Kidney glomerular epithelial cell (primary cell): ENCODE data around the gene ATP2B1.

Experiments used
- DNase-seq: peaks from one replicate; lab custom pipeline; 2025; lab: John Stamatoyannopoulos, UW

The ATP2B1 gene

DNA sequence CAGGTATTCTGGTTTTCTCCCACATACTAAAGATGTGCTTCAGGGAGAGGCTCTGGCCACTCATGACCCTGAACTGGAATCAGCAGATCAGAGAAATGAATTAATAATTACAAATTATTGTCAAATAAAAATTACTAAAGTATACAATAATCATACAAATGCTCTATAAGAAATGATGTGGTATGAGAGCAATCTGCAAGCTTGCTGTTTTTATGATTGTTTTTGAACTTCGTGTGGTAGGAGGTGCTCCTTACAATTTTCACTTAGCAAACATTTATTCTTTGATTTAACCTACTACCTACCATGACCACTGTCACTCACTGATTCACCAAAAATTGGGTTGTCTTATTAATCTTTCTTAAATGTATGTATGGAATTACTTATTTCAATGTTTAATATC lies 16.2 kb downstream of the ATP2B1 start:
- DNase-seq = no peak

DNA sequence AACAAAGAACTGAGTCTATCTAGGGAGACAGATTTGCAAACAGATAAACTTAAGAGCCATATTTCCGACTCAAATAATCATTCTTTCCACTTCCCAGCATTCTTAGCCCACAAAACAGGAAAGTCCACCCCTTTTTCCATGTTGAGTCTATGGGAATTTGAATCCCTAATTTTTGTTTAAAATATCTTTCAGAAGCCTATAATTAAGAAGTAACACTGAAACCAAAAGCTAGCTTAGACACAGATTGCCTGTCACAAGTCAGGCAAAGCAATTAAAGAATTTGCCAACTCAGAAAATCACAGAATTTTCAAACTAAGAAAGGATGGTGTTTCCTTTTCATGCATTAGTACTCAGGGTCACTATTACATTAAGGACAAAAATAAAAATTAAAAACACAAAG lies 17.0 kb downstream of the ATP2B1 start:
- no peak for DNase-seq

DNA sequence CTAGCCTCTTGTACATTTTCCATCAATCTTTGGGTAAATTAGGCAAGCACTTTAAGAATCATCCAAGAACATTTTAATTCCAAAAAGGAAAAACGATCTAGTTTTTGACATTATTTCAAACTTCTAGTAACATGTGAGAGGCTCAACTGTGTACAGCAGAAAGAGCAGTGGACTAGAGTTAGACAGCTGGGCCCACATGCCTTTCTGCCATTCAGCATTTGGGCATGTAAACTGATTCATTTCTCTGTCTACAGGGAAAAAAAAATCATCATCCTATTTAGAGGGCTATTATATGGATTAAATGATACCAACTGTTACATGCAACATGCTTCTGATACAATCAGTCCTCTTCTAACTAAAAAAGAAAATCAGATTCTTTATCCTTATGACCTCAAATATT lies 17.7 kb downstream of the ATP2B1 start:
- no peak for DNase-seq

DNA sequence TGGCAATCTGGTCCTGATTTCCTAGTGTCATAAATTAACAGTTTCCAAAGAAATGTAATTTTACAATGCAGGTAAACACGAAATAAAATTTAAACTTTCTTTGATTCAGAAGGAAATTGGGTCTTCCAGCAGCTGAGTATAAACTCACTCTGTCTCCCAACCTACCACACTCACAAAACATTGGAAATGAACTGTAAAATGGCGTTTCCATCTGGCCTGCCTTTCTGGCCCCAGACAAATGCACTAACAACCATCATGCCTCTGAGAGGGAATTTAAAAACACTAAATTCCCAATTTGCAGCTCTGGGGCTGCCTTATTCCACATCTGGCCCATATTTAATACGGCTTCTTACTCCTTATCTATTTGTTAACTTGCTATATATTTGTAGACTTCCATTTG lies 19.3 kb downstream of the ATP2B1 start:
- no peak for DNase-seq

DNA sequence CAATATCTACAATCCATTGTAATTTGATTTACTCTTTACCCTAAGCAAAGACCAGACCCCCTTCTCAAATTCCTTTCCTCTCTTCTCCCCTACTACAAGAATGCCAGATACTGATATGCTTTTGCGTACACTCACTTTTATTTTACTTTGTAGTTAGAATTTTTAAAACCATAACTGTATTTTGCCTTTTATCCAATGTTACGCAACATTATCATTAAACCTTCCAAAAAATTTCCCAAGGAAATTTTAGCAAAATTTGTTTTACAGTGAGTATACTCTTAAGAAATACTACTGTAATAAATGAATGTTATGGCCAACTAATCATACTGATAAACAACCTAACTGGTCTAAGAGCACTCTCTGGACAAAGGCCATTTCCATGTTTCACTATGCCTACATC lies 22.3 kb downstream of the ATP2B1 start:
- DNase-seq = no peak

DNA sequence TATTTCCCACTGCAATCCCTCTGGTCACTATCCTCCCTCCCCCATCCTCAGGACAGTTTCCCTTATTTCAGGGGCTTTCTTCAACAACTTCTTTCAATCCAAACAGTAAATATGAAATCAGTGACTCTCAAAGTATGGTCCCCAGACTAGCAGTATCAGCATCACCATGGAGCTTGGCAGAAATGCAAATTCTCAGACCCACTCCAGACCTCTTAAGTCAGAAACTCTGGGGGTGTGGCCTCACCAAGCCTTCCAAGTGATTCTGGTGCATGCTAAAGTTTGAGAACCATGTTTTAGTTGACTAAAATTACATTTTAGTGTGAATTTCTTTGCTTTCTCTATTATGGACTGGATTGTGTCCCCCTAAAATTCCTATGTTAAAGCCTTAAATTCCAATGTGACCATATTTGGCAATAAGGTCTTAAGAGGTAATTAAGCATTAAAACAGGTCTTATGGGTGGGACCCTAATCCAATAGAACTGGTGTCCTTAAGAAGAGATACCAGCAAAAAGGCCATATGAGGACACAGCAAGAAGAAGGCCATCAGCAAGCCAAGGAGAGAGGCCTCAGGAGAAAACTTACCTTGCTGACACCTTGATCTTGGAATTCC lies 23.2 kb downstream of the ATP2B1 start:
- DNase-seq = no peak

DNA sequence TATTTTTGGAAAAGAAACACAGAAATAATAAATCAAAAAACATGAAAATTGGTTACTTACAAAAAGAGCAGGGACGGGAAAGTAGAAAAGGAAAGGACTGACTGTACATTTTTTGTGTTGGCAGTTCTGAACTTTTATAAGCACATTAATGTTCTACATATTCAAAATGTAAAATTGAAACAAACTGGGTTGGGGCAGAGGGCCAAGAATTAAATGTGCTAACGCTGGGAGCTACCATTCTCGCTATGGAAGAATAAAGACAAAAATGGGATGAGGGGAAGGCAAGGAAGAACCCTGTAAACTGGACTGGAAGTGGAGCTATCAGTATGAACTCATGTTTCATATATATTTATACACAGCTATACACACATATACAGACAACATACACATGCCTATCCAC lies 24.5 kb downstream of the ATP2B1 start:
- DNase-seq = no peak

DNA sequence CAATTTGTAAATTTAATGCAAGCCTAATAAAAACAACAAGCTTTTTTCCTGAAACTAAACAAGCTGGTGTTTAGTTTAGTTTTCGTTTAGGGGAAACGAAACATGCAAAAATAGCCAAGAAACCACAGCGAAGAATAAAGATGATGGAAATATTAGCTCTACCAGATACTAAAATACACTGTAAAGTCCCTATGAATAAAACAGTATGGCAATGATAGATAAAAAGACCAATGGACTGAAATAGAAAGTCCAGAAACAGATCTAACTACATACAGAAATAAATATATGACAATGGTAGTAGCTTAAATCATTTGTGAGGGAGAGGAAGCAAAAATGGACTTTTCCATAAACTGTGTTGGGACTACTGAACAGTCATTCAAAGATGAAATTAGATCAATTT lies 26.4 kb downstream of the ATP2B1 start:
- no peak for DNase-seq

DNA sequence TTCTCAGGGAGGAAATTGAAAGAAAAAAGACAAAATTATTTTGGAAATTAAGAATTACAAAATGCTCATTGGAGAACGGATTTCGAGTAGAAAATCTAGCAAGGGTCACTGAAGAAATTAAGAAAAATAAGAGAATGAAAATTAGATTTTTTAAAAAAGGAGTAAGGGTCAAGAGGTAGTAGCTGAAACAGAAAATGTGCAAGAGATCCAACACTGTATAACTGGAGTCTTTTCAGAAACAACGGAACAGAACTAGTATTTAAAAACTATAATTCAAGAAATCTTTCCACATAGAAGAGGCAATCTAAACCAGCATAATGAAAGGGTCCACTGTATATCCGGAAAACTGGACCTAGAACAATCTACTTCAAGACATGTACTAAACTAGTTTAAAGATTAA lies 28.2 kb downstream of the ATP2B1 start:
- DNase-seq = no peak

DNA sequence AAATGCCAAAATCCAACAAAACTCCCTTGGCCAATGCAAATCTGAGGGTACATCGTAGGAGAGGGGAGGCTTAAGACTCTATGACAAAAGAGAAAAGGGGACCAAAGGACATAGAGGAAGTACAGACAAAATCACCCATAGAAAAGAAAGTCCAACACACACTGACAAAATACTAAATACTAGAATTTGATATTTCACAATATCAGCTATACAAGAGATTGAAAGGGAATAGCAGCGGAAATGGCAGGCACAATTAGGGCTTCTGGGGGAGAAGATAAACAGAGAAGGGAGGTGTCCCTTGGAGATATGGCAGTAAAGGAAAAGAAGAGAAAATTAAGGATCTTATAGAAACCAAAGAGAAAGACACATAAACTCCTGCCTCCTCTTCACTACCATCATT lies 29.0 kb downstream of the ATP2B1 start:
- no peak for DNase-seq

DNA sequence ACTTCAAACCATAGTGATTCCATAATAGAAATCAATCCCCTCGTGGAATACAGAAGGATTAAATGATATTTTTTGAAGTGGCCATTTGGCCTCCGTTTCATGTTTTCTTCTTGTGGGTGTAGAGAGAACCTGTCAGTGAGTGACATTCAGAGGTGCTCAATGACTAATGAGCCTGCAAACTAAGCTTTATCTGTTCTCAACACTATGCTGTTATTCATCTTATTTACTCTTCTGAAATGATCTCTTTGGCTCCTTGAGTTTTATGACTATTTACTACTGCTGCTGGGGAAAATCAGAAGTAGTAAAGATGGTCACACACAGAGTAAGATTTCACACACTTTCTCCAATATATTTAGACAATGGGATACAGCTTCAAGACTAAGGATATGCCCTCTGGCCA lies 30.4 kb downstream of the ATP2B1 start:
- peak; percentile 13 for DNase-seq

DNA sequence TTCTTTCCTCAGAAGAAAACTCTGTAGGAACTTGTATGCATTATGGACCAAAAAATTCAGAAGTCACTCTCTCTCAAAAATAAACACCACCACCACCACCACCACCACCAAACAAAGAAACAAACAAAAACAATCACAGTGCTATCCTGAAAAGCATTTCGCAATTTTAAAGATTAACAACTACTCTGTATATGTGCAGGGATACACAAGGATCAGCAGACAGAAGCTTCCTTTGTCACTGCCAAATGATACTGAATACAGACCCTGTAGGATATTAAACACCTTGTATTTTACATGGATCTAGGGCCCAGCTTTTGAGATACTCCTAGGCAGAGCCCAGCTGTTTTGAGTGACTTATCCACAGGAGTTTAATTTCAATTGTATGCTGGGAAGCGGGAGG lies 31.7 kb downstream of the ATP2B1 start:
- DNase-seq = no peak

DNA sequence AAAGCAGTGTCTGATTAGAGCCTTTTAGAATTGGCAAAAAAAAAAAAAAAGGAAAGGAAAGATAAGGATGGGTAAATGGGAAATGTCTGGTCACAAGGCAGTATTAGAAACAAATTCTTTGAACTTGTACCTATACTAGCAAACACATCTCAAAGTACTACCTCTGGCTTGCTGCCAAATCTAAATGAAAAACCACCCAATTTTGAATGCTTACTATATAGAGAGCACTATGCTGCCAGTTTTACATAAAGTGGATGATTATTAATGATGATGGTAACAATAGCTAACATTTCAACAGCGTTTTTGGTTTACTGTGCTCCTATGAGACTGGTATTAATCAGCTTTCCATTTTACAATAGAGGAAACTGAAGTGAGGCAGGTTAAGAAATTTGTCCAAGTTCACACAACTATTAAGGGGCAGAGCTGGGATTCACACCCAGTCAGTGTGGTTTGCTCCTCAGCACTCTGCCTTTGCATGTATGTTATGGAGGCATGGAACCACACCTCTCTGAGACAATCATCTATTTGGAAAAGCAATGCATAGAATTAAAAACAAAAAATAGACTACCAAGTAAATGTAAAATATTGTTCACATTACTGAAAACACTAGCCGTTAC lies 34.2 kb downstream of the ATP2B1 start:
- no peak for DNase-seq

DNA sequence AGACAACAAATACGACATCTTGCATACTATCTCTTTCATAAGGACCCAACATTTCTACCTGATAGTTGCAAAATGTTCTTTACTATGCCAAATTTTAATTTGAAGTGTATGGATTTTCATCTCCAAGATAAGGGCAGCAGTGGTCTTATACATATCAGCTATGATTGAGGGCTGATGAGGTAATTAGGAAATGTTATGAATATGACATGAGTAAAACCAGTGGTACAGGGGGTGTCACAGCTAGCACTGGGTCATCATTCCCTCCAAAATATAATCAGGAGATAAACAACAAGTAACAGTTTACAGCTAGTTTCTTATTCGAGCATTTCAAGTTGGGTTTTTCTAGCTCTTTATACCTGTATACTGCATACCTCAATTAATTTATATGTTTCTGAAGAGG lies 35.0 kb downstream of the ATP2B1 start:
- no peak for DNase-seq

DNA sequence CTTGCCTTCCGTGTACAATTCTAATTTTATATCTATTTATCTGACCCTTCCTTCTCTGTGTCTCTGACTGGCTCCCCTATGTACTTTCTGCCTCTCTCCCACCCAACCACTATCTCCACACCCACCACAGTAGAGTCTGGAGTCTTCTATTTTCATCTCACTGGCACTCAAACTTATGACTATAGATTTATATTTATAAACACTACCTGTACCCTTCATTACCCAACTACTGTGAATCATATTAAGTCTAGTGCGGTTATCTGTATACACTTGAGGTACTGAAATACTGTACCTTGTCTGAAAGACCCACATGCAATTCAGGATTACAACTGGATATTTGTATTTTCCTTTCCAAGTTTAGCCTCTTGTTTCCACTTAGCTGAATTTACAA lies 36.1 kb downstream of the ATP2B1 start:
- no peak for DNase-seq

DNA sequence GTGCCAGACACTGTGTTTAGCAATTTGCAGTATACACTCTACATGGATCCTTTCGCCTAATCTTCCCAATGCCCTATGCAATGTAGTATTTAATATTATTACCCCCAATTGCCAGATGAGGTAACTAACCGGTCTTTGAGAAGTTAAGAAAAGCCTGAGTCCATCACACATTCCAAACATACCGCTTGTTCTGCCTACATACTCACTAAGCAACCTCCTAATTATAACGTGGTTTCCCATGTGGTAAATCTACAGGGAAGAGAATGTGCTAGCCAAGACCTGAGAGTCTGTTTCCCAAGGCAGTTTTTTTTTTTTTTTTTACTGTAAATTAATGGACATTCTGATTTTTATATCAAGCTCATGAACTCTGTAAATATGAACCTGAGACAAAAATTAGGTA lies 37.2 kb downstream of the ATP2B1 start:
- peak; percentile 66 for DNase-seq

DNA sequence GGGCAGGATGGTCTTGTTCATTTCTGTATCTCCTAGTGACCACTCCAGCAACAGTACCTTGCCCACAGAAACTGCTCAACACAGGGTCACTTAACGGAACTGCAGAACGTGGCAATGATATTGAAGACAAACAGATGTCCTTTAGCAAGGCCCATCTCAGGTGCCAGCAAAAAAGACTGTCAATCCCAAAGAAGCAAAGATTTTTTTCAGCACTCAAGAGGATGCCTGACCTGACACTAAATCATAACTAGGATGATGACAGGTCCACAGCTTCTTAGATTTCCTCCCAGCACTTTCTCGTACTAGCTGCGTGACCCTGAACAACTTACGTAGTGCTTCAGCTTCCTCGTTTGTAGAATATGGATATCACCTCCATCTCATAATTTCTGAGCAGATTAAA lies 39.4 kb downstream of the ATP2B1 start:
- DNase-seq = no peak

DNA sequence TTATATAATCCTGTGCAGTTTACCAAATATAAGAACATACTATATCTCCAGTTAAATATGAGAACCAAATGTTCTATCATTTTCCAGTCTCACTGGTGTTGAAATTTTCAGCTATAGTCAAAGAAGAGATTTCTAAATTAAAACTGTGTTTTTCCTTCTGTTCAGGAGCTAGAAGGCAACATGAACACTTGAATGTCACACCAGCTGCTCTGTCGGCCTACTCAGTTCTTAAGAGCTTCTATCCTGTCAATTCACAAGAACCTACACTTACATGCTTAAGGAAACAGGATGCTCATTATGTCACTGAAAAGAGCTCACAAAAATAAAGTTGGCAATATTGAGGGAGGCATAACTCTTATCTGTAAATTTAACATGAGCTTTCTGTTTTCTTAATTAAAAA lies 43.1 kb downstream of the ATP2B1 start:
- no peak for DNase-seq

DNA sequence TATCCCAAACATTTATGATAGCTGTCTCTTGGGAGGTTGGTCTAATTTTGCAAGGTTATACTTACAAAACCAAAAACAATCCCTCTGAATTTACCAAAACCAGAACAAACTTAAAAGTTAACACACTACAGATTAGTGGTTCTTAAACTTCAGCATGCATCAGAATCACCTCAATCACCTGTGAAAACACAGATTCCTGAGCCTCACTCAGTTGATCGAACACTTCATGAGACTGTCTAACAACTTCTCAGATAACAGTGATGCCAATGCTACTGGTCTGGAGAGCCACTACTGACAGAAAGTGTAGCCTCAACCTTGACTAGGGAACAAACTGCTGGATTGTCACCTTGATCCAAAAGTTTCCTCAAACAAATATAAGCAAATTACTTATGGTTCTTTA lies 44.2 kb downstream of the ATP2B1 start:
- no peak for DNase-seq

DNA sequence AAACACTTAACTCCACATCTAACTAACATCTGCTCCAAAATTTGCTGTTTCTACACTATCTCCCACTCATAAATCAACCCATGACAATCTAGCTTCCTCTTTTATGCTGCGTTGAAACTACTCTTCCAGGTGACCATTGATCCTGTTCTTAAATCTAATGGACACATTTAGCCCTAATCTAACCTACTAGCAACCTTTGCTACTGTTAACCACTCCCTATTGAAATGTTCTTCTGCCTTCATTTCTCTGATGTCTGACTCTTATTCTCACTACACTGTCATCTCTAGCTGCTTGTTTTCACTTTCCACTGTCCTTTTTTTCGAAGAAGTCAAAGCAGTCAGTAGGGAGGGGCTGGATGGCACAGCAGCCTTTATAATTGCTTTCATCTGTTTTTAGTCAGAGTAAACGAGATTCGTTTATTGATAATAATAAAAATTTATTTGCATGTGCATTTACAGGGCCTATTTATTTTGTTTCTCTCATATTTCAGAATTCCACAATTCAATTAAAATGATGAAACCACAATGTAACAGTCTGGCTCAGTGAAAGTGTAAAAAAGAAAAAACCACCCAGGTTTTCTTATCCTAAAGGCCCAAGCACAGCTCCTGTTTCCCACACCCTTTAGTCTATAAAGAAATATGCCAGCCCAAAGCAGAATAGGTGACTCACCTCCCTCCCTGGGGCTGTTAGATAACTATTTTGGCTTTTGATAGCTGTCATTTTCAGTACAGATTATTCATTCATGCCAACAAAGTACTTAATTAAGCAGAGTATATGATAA lies 44.9 kb downstream of the ATP2B1 start:
- DNase-seq = no peak

DNA sequence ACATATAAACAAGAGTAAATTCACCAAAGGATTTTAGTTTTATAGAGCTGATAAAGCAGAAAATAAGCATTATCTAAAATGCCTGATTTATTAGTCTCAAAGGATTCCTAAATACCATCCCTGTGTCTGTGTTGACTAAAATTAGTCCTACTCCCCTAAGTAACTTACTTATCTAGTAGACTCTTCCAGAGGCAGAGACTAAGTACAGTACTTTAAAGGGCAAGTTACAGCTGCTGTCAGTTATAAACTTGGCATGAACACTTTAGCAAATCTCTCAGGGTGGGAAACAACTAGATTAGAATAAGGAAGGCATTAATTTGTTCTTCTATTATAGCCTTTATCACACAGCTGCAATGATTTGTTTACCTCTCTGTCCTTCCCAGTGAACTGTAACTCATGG lies 46.0 kb downstream of the ATP2B1 start:
- DNase-seq = no peak

DNA sequence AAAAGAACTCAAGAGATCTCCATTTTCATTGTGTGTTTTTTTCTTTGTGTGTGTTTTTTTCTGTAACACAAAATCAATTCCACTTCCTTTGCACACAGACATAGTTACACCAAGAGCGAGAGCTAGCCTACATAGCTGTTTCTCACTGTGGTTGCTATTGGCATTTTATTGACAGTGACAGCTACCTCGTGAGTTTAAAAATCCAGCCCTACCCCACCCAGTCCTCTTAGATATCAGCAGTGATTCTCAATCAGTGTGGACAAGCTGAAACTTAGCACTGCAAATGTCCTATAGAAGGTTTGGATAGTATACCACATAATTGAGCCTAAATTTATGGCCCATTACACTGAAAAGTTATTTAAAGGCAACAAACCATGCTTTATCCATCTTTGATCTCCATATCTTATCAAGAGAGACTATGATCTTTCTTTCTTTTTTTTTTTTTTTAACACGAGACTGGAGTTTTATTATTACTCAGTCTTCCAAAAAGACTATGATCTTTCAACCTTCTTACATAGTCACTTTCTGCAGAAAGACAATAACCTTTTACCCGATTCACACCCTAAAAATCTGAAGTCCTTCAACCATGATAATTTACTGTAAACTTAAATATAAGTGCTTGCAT lies 46.8 kb downstream of the ATP2B1 start:
- no peak for DNase-seq

DNA sequence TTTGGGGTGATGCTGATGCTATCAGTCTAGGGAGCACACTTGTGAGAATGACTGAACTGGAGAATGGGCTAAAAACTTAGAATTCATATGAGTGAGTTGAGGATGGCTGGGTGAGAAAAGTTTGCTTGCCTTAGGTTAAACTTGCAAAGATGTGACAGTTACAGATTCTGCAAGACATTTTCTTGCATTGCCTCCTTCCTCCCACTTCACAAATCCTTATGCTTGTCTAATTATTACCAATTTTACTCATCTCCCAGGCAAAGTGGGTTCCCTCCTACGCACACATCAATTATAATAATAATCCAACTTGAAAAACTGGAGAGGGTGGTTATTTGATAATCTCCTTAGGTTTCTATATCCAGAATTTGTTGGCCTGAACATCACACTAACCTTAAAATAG lies 50.9 kb downstream of the ATP2B1 start:
- no peak for DNase-seq
